ENCODE measurements around the gene CTBP2.

The CTBP2 gene

DNA sequence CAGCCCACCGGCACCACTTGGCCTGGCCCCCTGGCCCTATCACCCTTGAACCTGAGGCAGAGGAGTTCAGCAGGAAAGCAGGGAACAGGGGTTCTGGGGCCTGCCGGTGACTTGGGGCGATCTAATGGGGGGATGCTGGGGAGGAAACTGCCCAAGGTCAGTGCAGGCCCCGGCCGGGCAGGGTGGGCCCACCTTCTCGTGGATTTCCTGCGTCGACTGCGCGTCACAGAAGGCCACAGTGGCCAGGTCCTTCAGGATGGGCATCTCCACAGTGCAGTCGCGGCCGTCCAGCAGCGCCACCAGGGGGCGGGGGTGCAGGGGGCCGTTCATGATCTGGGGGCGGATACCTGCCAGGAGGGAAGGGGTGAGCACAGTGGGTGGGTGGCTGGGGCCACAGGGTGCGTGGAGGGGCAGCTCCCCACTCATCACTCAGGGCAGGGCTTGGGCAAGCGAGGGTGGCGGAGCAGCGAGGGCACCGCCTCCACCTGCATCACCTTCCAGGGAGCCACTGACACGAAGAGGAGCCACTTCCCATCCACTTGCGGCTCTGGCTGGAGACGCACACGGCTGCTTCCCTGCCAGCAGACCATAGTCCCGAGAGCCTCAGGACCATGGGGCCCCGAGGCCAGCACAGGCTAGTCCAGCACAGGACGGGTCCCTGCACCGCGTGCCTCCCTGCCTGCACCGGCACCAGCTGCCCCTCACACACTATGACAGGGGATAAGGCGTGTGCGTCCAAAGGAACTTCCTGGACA is 157.0 kb downstream of the CTBP2 start:
- no peak for DNase-seq

DNA sequence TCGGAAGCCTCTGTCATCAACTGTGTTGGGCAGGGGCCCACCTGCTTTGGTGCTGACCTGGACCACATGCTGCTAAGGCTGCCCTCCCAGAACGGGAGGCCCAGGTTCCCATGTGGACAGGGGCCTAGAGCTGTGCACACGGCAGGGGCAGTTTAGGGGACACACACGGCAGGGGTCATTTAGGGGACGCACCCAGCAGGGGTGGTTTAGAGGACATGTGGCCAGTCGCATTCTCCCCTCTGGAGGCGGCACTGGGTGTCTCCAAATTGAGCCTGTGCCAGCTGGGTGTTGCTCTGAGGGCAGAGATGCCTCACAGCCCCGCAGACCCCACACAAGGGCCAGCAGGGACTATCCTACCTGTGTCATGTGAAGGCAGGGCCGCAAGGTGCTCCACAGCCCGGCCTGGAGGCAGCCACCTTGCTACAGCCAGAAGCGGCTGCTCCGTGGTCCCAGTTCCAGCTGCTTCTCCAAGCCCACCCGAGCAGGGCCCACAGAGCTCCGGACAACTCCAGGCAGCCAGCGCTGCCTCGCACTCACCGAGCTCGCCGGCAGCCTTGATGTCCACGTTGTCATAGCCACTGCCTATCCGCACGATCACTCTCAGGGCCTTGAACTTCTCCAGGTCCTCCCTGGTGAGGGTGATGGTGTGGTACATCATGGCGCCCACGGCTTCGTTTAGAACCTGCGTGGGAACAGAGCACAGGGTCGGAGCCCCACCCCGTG is 157.8 kb downstream of the CTBP2 start:
- DNase-seq, result no peak

DNA sequence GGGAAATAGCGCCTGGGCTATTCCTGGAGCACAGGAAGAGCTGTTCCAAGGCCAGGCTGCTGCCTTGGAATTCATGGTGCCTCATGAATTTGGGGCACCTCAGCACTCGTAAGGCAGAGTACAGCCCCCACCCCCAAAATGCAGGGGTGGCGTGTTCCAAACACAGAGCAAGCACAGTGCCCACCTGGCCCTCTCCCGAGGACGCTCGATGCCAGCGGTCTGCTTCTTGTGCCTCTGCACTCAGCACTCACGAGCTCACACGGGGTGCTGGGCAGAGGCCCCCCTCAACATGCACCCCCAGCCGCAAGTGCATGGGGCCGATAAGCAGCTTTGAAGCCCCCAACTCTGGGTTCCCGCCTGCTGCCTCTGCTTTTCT is 158.3 kb downstream of the CTBP2 start:
- no peak for DNase-seq

DNA sequence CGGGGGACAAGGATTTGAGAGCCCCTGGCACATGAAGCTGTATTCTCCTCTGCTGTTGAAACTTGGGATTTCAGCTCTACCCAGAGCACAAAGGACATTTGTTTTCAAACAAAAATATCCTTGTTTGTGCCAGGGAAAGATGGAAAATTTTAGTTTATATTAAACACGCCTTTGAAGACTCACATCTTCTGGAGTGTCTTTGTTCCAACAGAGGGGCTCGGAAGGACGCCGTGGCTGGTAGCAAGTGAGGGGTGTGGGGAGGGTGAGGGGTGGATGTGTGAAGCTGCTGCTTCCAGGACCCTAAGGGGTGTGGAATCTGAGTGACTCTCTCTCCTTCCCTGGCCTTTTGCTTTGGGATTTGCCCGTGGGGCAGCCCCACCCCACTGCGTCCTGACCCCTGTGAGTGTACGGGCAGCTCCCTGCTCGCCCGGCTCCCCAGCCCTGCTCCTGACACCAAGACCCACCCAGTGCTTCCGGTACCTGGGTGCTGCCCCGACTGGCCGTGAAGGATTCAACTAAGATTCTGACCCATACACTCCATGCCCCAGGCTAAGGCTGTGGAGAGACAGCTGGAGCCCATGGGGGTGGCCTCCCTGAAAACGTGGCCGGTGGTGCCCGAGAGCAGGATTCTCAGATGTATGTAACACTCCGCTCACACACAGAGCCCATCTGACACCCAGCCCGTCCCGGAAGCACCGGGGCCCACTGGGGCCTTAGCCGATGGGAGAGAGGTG is 158.9 kb downstream of the CTBP2 start:
- no peak for DNase-seq

DNA sequence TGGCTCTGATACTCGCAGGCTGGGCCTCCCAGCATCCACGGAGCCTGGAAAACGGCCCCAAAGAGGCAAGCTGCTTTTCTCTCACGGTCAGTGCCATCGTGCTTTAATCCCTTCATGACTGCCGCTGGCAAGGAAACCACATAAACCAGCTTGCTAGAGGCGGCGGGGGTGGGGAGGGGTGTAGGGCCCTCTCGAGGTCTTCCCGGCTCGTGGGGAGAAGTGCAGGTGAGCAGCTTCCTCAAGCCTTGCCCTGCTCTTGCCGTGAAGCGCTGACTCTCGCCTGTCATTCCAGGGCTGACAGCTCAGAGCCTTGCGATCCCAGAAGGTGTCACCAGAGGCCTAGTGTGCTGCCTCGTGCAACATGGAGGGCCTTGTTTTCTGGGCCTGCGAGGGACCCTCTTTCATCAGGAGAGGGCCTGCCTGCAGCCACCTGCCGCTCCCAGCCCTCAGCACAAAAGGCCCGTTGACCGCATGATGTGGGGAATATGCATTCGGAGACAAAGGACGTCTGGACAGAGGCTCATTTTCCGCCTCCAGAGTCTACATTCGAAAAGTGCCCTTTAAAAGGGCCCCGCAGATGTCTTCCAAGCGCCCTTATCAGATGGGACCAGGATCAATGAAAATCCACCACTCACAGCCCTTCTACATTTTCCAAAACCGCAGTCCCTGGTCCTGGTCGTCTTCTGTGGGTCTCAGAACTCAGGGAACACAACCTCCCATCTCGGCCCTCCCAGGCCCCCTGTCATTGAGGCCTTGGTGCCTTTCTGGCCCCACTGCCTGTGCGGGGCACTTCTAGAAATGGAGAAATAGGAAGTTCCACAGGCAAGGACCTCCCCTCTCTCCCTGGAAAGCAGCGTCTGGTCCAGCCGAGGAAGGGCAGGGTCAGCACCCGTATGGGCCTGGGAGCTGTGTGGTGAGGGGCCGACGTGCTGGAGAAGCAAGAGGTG is 159.7 kb downstream of the CTBP2 start:
- DNase-seq, result no peak

DNA sequence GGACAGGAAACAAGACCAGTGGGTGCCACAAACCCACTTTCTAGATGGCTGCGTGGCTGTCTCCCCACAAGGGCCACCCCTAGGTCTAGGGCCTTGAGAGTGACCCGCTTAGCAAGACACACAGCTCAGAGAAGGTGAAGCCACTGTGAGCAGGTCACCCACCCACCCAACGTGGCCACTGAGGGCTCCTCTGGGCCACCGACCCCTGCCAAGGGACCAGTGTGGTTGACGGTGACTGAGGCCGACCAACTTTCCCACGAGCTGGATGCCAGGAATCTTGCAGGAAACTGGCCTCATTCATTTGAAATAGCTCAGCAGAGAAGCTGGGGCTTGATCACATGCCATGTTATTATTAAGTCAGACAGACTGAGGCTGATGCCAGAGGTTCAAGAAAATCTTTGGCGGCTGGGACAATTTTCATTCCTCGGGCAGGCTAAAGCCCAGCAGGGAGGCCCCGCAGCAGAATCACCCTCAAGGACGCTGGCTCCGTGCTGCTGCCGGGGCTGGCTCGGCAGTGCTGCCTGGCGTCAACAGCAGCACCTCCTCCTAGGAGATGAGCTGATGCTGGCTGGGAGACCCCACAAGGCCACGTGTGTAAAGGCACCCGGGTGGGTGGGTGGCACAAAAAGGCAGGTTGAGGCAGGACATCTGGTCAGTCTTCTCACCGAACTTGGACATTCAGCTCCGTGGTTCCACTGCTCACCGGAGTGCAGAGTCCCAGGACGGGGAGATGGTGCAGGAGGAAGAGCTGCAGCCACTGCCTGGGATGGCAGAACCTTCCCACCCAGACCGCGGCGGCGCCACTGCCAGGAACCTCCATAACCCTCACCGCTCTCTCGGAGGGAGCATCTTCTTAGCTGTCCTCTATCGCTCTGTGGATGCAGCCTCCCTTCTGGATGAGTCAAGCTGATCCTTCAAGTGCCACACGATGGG is 160.7 kb downstream of the CTBP2 start:
- no peak for DNase-seq

DNA sequence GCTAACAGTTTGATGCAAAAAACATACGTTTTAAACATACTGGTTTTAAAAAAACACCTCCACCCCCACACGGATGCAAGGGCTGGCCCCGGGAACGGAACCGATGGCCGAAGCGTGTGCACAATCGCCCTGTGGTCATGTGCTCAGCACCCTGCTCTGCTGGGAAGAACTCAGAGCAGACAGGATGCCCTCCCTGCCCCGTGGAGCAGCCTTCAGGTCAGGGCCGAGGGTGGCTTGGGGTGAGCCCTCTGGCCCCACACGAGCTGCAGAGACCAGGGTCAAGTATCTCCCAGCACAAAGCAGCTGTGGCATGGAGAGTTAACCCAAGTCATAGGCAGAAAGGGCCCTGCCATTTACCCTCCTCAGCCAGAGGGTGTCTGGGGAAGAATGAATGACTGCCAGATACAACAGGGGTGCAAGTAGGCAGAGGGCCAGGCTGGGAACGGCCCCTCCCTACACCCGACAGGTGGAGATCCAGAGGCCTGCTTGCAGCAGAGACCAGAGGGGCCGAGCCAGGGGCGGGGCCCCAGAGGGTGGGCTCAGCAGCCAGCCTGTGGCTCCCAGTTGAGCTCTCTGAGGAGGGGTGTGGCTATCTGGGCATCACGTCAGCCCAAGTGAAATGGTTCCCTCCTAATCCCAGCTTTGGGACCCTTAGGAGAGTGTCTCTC is 161.6 kb downstream of the CTBP2 start:
- DNase-seq, result no peak

DNA sequence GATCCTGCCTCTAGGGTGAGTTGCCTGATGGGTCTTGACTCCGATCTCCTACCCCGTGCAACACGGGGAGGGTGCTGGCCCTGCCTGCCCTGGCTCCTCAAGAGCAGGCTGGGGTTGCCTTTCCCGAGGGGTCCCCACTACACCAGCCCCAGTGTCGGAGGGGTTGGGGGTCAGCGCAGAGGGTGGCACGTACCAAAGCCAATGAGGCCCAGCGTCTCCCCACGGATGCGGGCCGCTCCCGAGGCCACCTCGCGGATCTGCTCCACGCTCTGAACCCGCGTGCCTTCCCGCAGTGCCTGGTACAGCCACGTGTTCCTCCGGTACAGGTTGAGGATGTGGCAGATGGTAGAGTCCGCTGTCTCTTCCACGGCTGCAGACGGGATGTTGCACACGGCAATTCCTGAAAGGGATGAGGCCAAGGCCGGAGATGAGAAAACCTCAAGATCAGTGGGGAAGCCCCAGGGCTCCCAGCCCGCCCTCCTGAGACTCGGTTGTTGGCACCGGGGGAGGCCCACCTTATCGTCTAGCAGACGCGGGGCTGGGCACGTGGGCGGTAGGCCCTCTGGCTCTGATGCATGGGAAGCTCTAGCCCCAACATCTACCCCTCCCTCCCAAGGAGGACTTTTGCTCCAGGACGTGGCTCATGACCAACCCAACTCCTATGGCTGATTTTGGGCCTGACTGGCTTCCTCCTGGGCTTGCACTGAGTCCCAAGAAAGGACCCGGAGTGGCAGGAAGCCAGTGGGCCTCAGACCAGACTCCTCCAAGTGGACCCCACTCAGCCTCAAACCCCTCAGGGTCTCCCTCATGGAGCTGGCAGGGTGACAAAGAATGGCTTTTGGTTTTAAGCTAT is 162.4 kb downstream of the CTBP2 start:
- DNase-seq, result no peak

DNA sequence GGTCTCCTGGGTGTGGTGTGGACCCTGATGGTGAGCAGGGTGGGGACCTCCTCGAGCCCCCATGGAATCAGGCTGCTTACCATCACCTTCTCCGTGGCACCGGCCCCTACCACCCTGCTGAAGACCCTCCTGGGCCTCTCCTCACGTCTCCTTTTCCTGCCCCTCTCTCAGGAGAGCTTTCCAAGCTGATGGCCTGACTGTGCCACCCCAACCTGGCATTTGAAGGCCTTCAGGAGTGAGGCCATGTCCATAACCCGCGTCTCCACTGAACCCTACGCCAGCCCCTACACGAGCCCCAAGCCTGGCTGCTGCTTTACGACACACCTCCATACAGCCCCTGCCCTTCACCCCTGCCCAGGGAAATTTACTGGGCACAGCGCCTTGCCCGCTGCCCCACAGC is 163.1 kb downstream of the CTBP2 start:
- DNase-seq, result no peak

DNA sequence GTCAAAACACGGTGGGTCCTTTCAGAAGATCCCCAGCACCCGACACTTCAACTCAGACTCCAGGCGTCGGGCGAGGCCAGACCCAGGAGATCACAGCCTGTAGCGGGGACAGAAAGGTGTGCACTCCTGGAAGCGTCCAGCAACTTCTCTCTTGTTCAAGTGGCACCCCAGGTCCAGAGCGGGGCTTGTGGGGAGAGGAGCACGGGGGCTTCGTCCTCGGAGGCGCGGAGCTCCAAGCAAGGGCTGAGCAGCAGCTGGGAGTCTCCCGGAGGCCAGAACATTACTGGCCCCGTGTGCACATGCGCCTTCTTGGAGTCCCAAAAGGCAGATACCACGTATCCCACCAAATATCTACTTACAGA is 163.5 kb downstream of the CTBP2 start:
- no peak for DNase-seq

DNA sequence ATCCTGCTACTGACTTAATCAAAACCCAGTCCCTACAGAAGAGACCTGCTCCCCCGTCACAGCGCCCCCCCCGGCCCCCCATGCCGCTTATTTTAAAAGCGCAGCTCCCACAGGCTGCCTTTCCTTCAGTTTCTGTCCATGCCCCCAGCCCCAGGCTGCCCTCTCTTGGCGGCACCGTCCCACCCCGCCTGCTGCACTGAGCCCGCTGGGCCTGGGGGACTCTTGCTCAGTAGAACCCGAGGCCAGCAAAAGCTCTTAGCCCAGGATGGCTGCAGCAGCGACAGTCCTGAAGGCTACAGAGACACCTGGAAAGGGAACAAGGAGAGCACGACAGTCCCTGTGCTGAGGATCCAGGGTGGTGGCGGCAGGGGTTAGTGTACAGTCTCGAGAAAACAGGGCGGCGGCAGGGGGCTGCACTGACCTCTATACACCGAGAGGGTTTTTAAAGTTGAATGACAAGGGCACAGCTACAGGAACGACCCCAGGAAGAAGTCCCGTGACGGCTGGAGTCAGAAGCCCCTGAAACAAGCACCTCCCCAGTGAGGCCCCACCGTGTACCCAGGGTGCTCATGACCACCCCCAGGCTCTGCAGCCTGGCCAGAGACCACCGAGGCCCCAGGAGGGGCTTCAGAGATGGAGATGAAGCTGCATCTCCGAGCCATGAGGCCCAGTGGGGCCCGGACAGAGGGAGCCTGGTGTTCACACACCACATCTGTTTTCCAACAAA is 164.1 kb downstream of the CTBP2 start:
- DNase-seq, result no peak

DNA sequence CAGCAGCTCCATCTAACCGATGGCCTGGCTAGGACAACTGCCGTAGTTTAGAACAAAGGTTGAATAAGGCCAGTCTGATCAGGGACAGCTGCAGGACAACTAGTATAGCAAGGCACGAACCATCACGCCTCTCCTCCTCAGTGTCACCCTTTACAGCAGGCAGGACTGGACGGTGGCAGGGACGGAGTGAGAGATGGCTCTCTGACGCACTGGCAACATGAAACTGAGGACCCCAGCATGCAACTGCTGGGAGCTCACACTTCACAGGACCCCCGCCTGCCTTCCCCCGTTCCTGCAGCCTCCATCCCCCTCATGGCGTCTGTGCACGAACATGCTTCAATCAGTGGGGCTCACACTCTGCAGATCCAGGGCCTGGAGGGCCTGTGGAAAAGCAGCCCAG is 164.8 kb downstream of the CTBP2 start:
- DNase-seq, result no peak

DNA sequence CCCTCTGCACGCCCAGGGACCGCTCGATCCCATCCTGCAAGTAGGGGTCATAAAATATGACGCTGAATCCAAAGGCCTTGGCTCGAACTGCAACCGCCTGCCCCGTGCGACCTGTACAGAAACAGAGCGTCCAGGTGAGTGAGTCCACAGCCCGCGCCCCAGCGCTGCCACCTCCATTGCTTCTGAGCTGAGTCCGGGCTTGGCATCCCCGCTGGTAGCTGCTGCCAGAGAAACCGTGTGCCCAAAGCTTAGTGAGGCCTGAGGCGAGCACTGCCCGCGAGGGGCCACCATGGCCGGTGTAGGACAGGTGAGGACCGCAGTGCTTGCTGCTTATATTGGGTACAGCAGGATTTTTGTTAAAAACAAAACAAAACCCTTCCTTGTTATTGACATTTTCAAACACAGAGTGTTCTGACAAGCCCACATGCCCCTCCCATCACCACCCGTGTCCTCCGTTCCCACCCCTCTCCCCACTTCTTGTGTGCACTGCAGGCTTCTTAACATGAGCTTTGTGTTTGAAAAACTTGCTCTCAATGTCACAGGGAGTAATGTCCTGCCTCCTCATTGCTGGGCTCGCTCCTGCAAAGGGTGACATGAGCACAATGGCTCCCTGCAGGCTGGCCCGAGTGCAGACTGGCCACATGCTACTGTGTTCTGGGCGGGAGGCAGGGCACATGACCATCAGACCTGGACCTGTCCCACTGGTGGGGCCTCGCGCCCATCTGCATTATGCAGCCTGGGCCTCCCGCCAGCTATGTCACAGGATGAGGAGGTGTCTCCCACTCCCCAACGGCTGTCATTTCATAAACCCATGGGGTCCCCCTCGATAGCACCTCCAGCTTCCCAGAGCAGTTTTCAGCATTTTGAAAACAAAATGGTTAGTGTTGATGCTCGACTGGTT is 165.5 kb downstream of the CTBP2 start:
- no peak for DNase-seq

DNA sequence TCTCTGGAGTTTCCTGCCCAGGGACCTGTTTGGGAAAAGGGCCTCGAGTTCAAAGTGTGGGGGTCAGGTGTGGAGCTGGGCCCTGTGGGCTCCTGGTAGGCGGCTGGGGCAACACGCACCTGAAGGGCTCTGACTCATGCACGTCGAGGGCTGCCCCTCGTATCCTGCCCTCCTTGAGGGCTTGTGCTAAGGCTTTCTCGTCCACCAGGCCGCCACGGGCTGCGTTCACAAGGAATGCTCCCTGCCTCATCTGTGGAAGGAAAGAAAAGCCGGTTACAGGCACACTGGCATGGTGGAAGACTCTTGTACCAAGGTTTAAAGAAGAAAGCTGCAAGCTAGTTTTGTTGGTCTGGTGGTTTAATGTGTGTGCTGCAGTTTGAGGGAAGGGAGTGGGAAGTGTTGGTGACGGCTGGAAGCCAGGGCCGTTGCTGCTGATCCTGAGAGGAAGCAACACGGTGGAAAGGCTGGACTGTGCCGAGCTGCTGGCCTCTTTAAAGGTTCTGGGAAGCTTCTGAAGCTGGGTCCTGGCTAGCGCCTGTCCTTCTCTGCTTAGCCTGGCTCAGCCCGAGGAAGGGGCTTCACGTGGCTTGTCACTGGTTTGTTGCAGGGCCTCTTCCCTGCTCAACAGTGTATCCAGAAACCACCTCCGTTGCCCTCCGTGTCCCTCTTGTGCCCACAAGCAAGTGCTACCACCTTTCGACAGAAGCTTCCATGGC is 166.5 kb downstream of the CTBP2 start:
- no peak for DNase-seq

DNA sequence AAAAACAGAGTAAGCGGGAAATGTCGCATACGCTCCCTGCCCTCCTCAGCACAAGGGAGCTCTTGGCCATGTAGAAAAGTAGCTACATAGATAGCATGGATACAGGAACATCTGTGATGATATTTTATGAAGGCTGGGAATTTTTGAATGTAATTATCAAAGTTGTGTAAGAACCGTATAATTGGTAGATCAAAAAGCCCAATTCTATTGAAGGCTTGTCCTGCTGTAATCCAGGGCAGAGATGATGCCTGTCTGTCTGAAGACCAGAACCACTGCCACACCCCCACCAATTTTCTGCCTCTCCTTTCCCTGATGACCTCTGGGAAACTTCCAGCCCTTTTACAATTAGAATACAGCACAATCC is 167.0 kb downstream of the CTBP2 start:
- no peak for DNase-seq

DNA sequence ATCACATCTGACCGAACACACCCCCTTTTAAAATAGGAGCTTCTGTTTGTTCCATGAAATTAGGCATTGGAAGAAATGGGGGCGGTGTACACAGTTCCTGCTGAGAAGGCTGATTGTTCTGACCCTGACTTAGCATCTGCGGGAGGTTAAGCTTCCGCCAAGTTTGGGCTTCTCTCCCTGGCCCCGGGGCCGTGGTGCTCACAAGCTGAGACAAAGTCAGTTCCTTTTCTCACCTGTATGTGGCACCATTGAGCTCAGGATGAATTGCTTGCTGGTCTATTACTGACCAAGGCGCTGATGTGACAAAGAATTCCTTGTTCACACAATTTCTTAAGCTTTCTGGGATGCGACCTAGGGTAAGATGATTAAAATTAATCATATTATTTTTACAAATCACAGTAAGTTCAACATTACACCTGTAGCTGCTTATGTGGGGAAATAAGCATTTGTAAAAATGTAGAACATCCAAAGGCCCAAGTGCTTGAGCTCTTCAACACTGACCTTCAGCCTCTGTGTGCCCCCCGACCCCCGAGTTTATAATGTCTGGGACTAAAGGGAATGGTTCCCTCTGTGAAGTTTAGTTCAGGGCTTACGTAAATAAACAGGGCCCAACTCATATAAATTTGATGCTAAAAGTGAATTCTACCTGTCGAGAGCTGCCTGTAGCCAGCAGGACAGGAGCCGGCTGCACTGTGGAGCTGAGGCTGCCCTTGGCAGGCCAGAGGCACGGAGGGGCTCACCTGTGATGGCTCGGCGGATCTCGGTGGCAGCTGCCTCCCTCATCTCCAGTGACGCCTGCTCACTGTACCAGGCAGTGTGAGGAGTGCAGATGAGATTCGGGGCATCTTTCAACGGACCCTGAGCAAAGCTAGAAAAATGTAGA is 167.7 kb downstream of the CTBP2 start:
- no peak for DNase-seq

DNA sequence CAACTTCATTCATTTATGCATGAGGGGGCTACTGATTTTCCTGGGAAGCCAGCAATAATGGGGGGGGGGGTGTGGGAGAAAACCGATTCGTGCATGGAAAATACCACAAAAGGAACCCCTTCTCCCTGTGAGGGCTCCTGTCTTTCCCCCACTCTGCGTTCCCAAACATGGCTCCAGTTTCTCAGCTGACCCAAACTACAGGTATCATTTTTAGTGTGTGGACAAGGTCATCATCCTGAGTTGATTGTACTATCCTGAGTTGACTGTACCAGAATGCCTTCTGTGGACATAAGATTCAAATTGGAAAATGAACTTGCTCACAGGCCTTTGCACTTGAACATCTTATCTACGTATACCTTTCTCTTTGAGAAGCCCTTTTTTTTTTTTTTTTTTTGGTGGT is 168.5 kb downstream of the CTBP2 start:
- no peak for DNase-seq
